Measurements from ENCODE around the gene MPI.

MPI gene

DNA sequence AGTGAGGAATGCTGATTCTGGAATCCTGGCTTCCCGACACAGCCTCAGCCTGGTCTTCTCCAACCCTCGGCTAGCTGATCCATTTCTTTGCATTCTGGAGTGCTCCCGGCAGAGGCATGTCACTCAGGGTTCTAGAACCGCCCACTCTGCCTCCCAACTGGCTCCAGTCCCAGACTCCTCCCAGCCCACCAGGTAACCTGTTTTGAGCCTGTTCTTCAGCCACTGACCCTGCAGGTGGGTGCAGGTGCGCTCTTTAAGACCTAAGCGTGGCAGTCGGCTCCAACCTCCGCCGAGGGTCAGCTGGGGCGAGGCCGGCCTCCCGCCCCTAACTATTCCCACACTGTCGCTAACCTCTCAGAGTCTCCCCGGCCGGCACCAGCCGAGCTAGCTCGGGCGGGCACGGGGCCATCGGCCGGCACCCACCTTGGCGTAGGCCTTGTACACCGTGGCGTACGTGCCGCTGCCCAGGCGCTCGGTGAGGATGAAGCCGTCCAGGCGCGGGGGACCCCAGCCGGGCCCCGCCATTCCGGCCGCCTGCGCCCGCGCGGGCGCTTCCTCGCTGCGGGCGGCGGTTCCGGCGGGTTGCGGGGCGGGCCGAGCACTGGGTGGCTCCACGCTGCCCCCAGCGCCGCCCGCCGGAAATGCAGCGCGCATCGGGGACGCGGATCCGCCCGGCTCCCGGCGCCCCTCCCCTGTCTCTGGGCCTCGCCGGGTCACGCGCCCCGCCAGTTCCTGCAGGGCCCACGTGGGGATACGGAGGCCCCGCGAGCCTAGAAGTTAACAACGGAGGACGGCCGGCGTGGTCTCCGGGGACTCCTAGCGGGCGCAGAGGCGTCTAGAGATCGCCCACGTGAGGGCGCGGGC, 47.0 kb upstream of the MPI start, which contains the start of gene ULK3:
Gene ULK3, minus strand, starts transcription at position 576 of the 864 bp plus-strand sequence. Its CDS starts 51 bp downstream, at position 525.
- peak within 1 kb of the TSS; percentile 79 for H3K27ac ChIP-seq (ENCODE audit: low read length)
- no peaks in the 10 kb centered on the region for H4K20me1 ChIP-seq (ENCODE audit: insufficient read depth, low read length)
- no peaks in the 10 kb centered on the region for H3K27me3 ChIP-seq (ENCODE audit: low read depth, low read length)
- H3K4me3 ChIP-seq (ENCODE audit: low read length) = peak within 1 kb of the TSS; percentile 82
- no peaks in the 10 kb centered on the region for H3K9me3 ChIP-seq (ENCODE audit: insufficient read depth, low read length)
- peak within 1 kb of the TSS; percentile 12; the same call in 1 of the 2 replicates for H2AFZ ChIP-seq (ENCODE audit: low read depth, low read length)
- peak within 1 kb of the TSS; percentile 87 for H3K4me2 ChIP-seq (ENCODE audit: low read length)
- H3K9ac ChIP-seq (ENCODE audit: low read length) = peak within 1 kb of the TSS; percentile 85
- peaks cover 13% of the 10 kb centered on the region for H3K79me2 ChIP-seq (ENCODE audit: low read length)
- no peak for TF ChIP-seq EZH2phosphoT487 (IDR thresholded peaks at IDR 0.05; ENCODE audit: low read depth)
- TF ChIP-seq, protein P1, sequence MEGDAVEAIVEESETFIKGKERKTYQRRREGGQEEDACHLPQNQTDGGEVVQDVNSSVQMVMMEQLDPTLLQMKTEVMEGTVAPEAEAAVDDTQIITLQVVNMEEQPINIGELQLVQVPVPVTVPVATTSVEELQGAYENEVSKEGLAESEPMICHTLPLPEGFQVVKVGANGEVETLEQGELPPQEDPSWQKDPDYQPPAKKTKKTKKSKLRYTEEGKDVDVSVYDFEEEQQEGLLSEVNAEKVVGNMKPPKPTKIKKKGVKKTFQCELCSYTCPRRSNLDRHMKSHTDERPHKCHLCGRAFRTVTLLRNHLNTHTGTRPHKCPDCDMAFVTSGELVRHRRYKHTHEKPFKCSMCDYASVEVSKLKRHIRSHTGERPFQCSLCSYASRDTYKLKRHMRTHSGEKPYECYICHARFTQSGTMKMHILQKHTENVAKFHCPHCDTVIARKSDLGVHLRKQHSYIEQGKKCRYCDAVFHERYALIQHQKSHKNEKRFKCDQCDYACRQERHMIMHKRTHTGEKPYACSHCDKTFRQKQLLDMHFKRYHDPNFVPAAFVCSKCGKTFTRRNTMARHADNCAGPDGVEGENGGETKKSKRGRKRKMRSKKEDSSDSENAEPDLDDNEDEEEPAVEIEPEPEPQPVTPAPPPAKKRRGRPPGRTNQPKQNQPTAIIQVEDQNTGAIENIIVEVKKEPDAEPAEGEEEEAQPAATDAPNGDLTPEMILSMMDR (IDR thresholded peaks at IDR 0.05; ENCODE audit: low read depth, low read length) = peak; percentile 43
- peaks cover 51% of the 10 kb centered on the region for H3K36me3 ChIP-seq (replicated peaks; ENCODE audit: low read depth, low read length)
- peaks cover 29% of the 10 kb centered on the region for H3K4me1 ChIP-seq (ENCODE audit: low read length)

DNA sequence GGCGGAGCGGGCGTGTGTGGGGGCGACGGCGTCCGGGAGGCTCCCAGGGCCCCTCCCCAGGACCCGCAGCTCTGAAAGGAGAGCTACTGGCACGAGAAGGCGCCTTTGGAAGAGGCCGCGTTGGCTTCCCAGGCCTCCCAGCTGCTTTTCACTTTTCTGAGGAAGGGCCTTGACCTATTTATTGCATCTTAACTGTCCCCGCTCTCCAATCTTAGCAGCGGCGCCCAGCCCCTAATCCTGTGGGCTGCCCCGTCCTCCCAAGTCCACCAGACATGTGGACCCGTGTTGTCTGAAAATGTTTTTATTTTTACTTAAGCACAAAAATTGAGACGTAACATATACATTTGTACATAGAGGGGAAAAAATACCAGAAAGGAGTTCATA, 46.4 kb upstream of the MPI start:
- Histone ChIP-seq H3K9ac (ENCODE audit: low read length) (peak overlapping the region; percentile 85), H3K4me3 (ENCODE audit: low read length) (peak overlapping the region; percentile 82), H3K4me1 (ENCODE audit: low read length) (peaks cover 29% of the 10 kb centered on the region), H2AFZ (ENCODE audit: low read depth, low read length) (no peak overlapping the region), H3K36me3 (replicated peaks; ENCODE audit: low read depth, low read length) (peaks cover 52% of the 10 kb centered on the region), H3K9me3 (ENCODE audit: insufficient read depth, low read length) (no peaks in the 10 kb centered on the region), H3K79me2 (ENCODE audit: low read length) (peaks cover 13% of the 10 kb centered on the region), H3K4me2 (ENCODE audit: low read length) (peak overlapping the region; percentile 78), H4K20me1 (ENCODE audit: insufficient read depth, low read length) (no peaks in the 10 kb centered on the region), H3K27ac (ENCODE audit: low read length) (peak overlapping the region; percentile 79), H3K27me3 (ENCODE audit: low read depth, low read length) (no peaks in the 10 kb centered on the region)
- TF ChIP-seq, protein P1 (IDR thresholded peaks at IDR 0.05; ENCODE audit: low read depth, low read length) = no peak
- no peak for TF ChIP-seq EZH2phosphoT487 (IDR thresholded peaks at IDR 0.05; ENCODE audit: low read depth)

DNA sequence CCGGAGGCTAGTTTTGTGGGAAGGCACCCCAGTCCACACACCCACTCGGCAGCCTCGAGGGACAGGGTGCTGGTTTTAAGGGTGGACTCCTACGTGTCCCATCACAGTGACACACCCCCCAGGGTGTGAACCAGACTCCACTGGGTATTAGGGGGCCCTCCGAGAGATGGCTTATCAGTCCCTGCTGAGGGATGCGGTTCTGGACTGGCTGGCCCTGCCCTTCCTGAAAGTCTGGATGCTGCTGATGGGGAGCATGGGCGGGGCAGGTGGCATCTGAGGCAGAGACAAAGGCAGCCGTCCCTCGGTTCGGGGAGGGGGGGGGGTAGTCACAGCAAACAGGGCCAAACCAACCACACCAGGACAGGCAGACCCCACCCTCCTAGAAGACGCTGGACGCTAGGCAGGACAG, 45.9 kb upstream of the MPI start:
- no peaks in the 10 kb centered on the region for H4K20me1 ChIP-seq (ENCODE audit: insufficient read depth, low read length)
- peak overlapping the region; percentile 82 for H3K4me3 ChIP-seq (ENCODE audit: low read length)
- H3K27me3 ChIP-seq (ENCODE audit: low read depth, low read length) = no peaks in the 10 kb centered on the region
- TF ChIP-seq, protein P1 (IDR thresholded peaks at IDR 0.05; ENCODE audit: low read depth, low read length) = no peak
- no peak for TF ChIP-seq EZH2phosphoT487 (IDR thresholded peaks at IDR 0.05; ENCODE audit: low read depth)
- peaks cover 53% of the 10 kb centered on the region for H3K36me3 ChIP-seq (replicated peaks; ENCODE audit: low read depth, low read length)
- H3K9me3 ChIP-seq (ENCODE audit: insufficient read depth, low read length) = no peaks in the 10 kb centered on the region
- H2AFZ ChIP-seq (ENCODE audit: low read depth, low read length) = no peak overlapping the region
- H3K27ac ChIP-seq (ENCODE audit: low read length) = peak overlapping the region; percentile 79
- H3K9ac ChIP-seq (ENCODE audit: low read length) = peak overlapping the region; percentile 85
- H3K4me1 ChIP-seq (ENCODE audit: low read length) = peaks cover 29% of the 10 kb centered on the region
- H3K79me2 ChIP-seq (ENCODE audit: low read length) = peaks cover 13% of the 10 kb centered on the region
- peak overlapping the region; percentile 78 for H3K4me2 ChIP-seq (ENCODE audit: low read length)
